Kidney (tissue), 14 donors: ENCODE measurements around the gene IQCM. TPM values are rescaled to one million over a fixed set of nuclear protein-coding genes. Genes with fewer than 3 reads are reported as not detected.

Experiments
- DNase-seq, 5 donors: peaks; one replicate each; pipeline ENCODE4 v3.0.0-alpha.2; 2013 to 2020
- FAIRE-seq: peaks from 2 replicates; lab custom pipeline; 2012; peaks lifted over from hg19 to GRCh38; lab: Jason Lieb, UNC
- H3K27ac ChIP-seq, 2 donors: one replicate each; pipeline ENCODE4 v1.7.0; 2013; ENCODE audit warnings: low read depth in 2 of 2, low read length in 2 of 2, inconsistent platforms in 1 of 2
- H3K27me3 ChIP-seq: one replicate; pipeline ENCODE4 v1.7.1; 2013; ENCODE audit warnings: low read length, inconsistent platforms; ENCODE audit not compliant: control insufficient read depth, insufficient read depth
- H3K36me3 ChIP-seq, 3 donors: one replicate each; pipeline versions ENCODE4 v1.7.0 to v1.7.1; 2013; ENCODE audit warnings: low read length in 3 of 3, control low read depth in 1 of 3, inconsistent platforms in 1 of 3; ENCODE audit not compliant: insufficient read depth in 3 of 3, control insufficient read depth in 2 of 3
- H3K4me1 ChIP-seq, 3 donors: one replicate each; pipeline versions ENCODE4 v1.7.0 to v1.7.1; 2013; ENCODE audit warnings: low read length in 3 of 3, inconsistent platforms in 1 of 3, low read depth in 1 of 3; ENCODE audit not compliant: control insufficient read depth in 2 of 3, insufficient read depth in 2 of 3
- H3K4me3 ChIP-seq, 3 donors: one replicate each; pipeline versions ENCODE4 v1.7.0 to v1.8.1; 2013; ENCODE audit warnings: low read length in 3 of 3, control low read depth in 1 of 3, inconsistent platforms in 1 of 3
- H3K9ac ChIP-seq, 3 donors: one replicate each; pipeline versions ENCODE4 v1.7.0 to v1.7.1; 2013; ENCODE audit warnings: low read length in 3 of 3, control low read depth in 1 of 3, inconsistent platforms in 1 of 3
- H3K9me3 ChIP-seq, 3 donors: one replicate each; pipeline versions ENCODE4 v1.7.0 to v1.7.1; 2013; ENCODE audit warnings: low read length in 3 of 3, control low read depth in 1 of 3, inconsistent platforms in 1 of 3; ENCODE audit not compliant: control insufficient read depth in 2 of 3, insufficient read depth in 1 of 3
- intact Hi-C: fragments of 100-400 bp; cut with DNase I; formaldehyde crosslinking; loops from one replicate; pipeline ENCODE4 v1.11.1; 2022
- polyA plus RNA-seq: library from polyadenylated mRNA; stranded (reverse); fragments of 350-450 nt; fragmentation: Illumina TruSeq; extraction: RNeasy Lipid Tissue Mini Kit (QIAGEN cat#74804); gene quantifications from one replicate; pipeline ENCODE4 v1.2.3, GENCODE V29; 2014; ENCODE audit warnings: low read depth, low replicate concordance; ENCODE audit not compliant: insufficient read depth
- total RNA-seq: library from RNA; stranded (reverse); fragmentation: NEBNext Ultra II Directional; extraction: Animal tissue kit (Norgen Biotek cat#: 25700); gene quantifications from one replicate; pipeline ENCODE4 v1.2.1, GENCODE V29; 2021
- TF ChIP-seq, protein P1 (sequence below): IDR thresholded peaks from 3 replicates; pipeline ENCODE4 v1.5.1; 2012; ENCODE audit warnings: mild to moderate bottlenecking, moderate library complexity, borderline replicate concordance; ENCODE audit not compliant: insufficient read depth; ENCODE audit errors: extremely low read depth
- donor health status: control.
- donor health status: control.
- donor health status: control.
- donor health status: control.
- donor health status: control.
- donor health status: DM: yes; HTN: yes; CAD: no.
- donor health status: Normal renal cell carcinoma (clear cell type).

IQCM gene
- total and polyA plus RNA-seq, 2 donors from 2014 or later, result not detected

DNA sequence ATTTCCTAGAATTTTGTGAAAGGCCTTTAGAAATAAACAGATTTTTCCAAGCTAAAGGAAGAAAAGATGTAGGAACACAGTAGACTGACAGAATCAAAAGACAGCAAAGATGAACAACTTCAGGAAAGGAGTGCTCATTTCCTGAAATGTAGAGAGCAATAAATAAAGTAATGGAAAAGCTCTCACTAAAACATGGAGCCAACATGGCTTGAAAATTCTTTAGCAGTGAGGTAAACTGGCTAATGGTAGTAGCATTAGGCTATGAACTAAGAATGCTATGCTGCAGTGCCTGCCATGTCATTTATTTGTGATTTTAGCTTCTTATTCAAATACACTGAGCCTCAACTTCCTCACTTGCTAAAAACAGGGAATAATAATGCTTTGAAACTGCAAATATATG is 108.7 kb downstream of the IQCM start:
- Histone ChIP-seq H3K36me3 (no peaks in the 10 kb centered on the region), H3K4me1 (no peaks in the 10 kb centered on the region), H3K9me3 (no peaks in the 10 kb centered on the region), H3K27ac (no peak overlapping the region), H3K27me3 (no peaks in the 10 kb centered on the region), H3K9ac (no peak overlapping the region), H3K4me3 (no peak overlapping the region)
- intact Hi-C loops, result no loop called here
- DNase-seq, result peak in 1 of 5 donors; percentile 8
- TF ChIP-seq, protein P1, sequence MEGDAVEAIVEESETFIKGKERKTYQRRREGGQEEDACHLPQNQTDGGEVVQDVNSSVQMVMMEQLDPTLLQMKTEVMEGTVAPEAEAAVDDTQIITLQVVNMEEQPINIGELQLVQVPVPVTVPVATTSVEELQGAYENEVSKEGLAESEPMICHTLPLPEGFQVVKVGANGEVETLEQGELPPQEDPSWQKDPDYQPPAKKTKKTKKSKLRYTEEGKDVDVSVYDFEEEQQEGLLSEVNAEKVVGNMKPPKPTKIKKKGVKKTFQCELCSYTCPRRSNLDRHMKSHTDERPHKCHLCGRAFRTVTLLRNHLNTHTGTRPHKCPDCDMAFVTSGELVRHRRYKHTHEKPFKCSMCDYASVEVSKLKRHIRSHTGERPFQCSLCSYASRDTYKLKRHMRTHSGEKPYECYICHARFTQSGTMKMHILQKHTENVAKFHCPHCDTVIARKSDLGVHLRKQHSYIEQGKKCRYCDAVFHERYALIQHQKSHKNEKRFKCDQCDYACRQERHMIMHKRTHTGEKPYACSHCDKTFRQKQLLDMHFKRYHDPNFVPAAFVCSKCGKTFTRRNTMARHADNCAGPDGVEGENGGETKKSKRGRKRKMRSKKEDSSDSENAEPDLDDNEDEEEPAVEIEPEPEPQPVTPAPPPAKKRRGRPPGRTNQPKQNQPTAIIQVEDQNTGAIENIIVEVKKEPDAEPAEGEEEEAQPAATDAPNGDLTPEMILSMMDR, result no peak
- no peak for FAIRE-seq

DNA sequence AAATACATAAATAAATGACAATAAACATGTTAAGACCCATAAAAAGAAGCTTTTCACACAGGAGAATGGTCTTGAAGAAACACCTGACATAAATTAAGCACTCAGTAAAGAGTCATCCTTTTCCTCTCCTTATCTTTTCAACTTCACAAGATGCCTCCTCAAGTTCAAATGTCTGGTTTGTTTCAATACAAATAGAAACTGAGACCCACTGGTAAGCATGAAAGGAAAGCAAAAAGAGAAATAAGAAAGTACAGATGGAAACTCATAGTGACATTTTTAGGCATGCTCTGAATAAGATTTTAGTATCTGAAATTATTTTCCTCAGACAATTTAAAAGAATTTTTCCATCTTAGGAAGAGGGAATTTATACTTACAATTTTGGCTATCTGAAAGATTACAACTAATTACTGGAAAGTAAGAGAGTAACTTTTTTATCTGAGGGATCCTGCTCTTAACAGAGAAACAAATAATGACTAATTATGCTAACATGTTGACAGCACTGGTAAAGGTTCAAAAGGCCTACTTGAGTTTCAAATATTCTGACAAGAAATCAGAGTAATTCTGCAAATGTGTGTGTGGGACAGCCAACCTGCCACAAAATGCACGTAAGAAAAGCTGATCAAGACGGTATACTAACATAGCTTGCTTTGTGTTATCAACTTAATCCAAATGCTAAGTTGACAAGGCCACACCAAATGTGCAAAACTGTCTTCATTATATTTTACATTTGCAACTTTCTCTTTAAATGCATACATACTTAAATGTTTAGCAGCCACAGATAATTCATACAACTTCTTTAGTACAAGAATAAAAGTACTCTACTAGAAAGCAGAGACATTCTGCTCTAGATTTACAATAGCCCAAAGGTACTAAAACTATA is 113.0 kb downstream of the IQCM start:
- no peak for DNase-seq
- FAIRE-seq, result no peak
- Histone ChIP-seq H3K9ac (no peak overlapping the region), H3K4me3 (no peak overlapping the region), H3K9me3 (no peaks in the 10 kb centered on the region), H3K36me3 (no peaks in the 10 kb centered on the region), H3K27ac (no peak overlapping the region), H3K4me1 (no peaks in the 10 kb centered on the region), H3K27me3 (no peaks in the 10 kb centered on the region)
- intact Hi-C loops, result no loop called here
- TF ChIP-seq, protein P1, result no peak

DNA sequence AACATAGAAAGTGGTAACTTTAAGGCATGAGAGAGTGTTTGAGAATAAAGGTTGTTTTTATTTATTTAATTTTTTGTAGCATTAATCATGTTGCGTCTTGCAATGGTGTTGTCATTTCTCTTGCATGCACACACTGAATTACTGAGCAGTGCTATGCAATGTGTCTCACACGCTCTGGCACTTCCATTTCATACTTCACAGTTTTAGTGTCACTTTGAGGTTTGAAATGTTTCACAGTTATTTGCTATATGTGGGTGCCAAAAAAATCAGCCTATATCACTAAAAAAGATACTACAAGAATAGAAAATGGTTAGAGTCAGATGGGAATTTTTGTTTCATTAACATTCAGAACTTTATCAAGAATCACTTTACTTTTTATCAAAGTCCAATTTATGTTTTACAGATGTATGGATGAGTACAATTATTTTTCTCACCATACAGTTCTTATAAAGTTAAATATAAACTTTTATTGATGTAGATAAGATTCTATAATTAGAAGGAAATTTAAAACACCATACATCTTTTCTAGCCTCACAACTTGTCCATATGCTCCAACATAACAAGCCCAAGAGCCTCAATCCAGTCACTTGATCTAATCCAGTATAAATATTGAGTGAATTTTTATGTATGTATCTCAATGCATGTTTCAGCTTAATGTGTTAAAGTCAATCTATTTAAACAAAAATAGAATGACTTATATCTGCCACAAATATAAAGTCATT is 114.0 kb downstream of the IQCM start:
- H3K27ac ChIP-seq, result no peak overlapping the region
- TF ChIP-seq, protein P1, result no peak
- FAIRE-seq (peak; percentile 25), DNase-seq (no peak)
- no peak overlapping the region for H3K9ac ChIP-seq
- intact Hi-C loops, result no loop called here
- H3K4me3 ChIP-seq, result no peak overlapping the region
- no peaks in the 10 kb centered on the region for H3K27me3 ChIP-seq
- H3K36me3 ChIP-seq, result no peaks in the 10 kb centered on the region
- H3K4me1 ChIP-seq, result no peaks in the 10 kb centered on the region
- H3K9me3 ChIP-seq, result no peaks in the 10 kb centered on the region
